Type B pancreatic cell (in vitro differentiated cells): Measurements from ENCODE around the gene UBASH3B. TPM values are rescaled to one million over a fixed set of nuclear protein-coding genes. Genes with fewer than 3 reads are reported as not detected.

Experiments used
- DNase-seq: peaks from one replicate; pipeline ENCODE4 v3.0.0; 2021; ENCODE audit warnings: mixed read lengths; ENCODE audit not compliant: unreplicated experiment; ENCODE audit errors: extremely low spot score
- H3K27ac Mint-ChIP-seq: 2 replicates; pipeline ENCODE4 v1.8.0; 2021; ENCODE audit warnings: mild to moderate bottlenecking, mixed read lengths
- H3K27me3 Mint-ChIP-seq: 2 replicates; pipeline ENCODE4 v1.8.0; 2021; ENCODE audit warnings: mixed read lengths
- H3K36me3 Mint-ChIP-seq: 2 replicates; pipeline ENCODE4 v1.8.0; 2021; ENCODE audit warnings: mixed read lengths
- H3K4me1 Mint-ChIP-seq: one replicate; pipeline ENCODE4 v1.8.0; 2021; ENCODE audit warnings: mixed read lengths; ENCODE audit not compliant: unreplicated experiment
- H3K4me3 Mint-ChIP-seq: 2 replicates; pipeline ENCODE4 v1.8.0; 2021; ENCODE audit warnings: mild to moderate bottlenecking, mixed read lengths
- H3K9me3 Mint-ChIP-seq: 2 replicates; pipeline ENCODE4 v1.8.0; 2021; ENCODE audit warnings: mixed read lengths
- CTCF ChIP-seq: fragments of 200-600 bp; sonication (generic); conservative IDR thresholded peaks from 2 replicates; pipeline ENCODE4 v1.5.0; 2021; ENCODE audit warnings: antibody characterized with exemption, mild to moderate bottlenecking
- total RNA-seq: library from RNA; stranded (reverse); gene quantifications from 2 replicates; pipeline ENCODE4 v1.2.1, GENCODE V29; 2021; ENCODE audit warnings: low replicate concordance

UBASH3B gene
- total RNA-seq, 1 donor from 2014 or later = 8.6 TPM

- H3K4me3 Mint-ChIP-seq = no peak overlapping the region
- no peak overlapping the region for H3K27ac Mint-ChIP-seq
- peaks cover 13% of the 10 kb centered on the region for H3K27me3 Mint-ChIP-seq
- peaks cover 18% of the 10 kb centered on the region for H3K4me1 Mint-ChIP-seq
- no peaks in the 10 kb centered on the region for H3K9me3 Mint-ChIP-seq
- H3K36me3 Mint-ChIP-seq = no peaks in the 10 kb centered on the region
- no peak for TF ChIP-seq CTCF
- no peak for DNase-seq
Measured at GRCh38 chr11:122785031-122785541, 129.6 kb downstream of the UBASH3B start.

- peaks cover 10% of the 10 kb centered on the region for H3K4me1 Mint-ChIP-seq
- H3K27me3 Mint-ChIP-seq = peaks cover 4% of the 10 kb centered on the region
- no peak overlapping the region for H3K27ac Mint-ChIP-seq
- DNase-seq = no peak
- no peaks in the 10 kb centered on the region for H3K9me3 Mint-ChIP-seq
- TF ChIP-seq CTCF = no peak
- H3K36me3 Mint-ChIP-seq = no peaks in the 10 kb centered on the region
- H3K4me3 Mint-ChIP-seq = no peak overlapping the region
Measured at GRCh38 chr11:122786896-122787295, 131.4 kb downstream of the UBASH3B start.

- Mint-ChIP-seq H3K9me3 (no peaks in the 10 kb centered on the region), H3K4me1 (peaks cover 10% of the 10 kb centered on the region), H3K36me3 (no peaks in the 10 kb centered on the region), H3K4me3 (no peak overlapping the region), H3K27ac (no peak overlapping the region), H3K27me3 (peaks cover 4% of the 10 kb centered on the region)
- no peak for TF ChIP-seq CTCF
- no peak for DNase-seq
Measured at GRCh38 chr11:122788781-122789535, 133.4 kb downstream of the UBASH3B start.

- Mint-ChIP-seq H3K27ac (no peak overlapping the region), H3K27me3 (peaks cover 3% of the 10 kb centered on the region), H3K9me3 (no peaks in the 10 kb centered on the region), H3K36me3 (no peaks in the 10 kb centered on the region), H3K4me3 (no peak overlapping the region), H3K4me1 (peaks cover 5% of the 10 kb centered on the region)
- TF ChIP-seq CTCF = no peak
- no peak for DNase-seq
Measured at GRCh38 chr11:122789907-122790306, 134.4 kb downstream of the UBASH3B start.

- no peak overlapping the region for H3K27ac Mint-ChIP-seq
- H3K4me1 Mint-ChIP-seq = no peaks in the 10 kb centered on the region
- no peaks in the 10 kb centered on the region for H3K27me3 Mint-ChIP-seq
- no peaks in the 10 kb centered on the region for H3K36me3 Mint-ChIP-seq
- H3K4me3 Mint-ChIP-seq = no peak overlapping the region
- no peaks in the 10 kb centered on the region for H3K9me3 Mint-ChIP-seq
- no peak for DNase-seq
- TF ChIP-seq CTCF = no peak
Measured at GRCh38 chr11:122791411-122791810, 135.9 kb downstream of the UBASH3B start.
